HCT116 (cell line): ENCODE data around the gene LYAR. TPM values are rescaled to one million over a fixed set of nuclear protein-coding genes. Genes with fewer than 3 reads are reported as not detected.

Experiments
- ATAC-seq: fragments of 200-7000 bp; cut with Tn5 transposase; 2 replicates; pipeline ENCODE4 v1.9.1; 2020; ENCODE audit warnings: mild to moderate bottlenecking, moderate library complexity
- BruUV-seq: library from RNA; stranded (reverse); fragments of 400-500 nt; replicated peaks from 2 replicates; lab custom pipeline; 2021; lab: Mats Ljungman, UMichigan
- CTCF ChIA-PET: fragments of 300-600 bp; sonication (Branson Sonifier 250); formaldehyde crosslinking; loops from one replicate; lab custom pipeline; 2021; ENCODE audit warnings: antibody characterized with exemption; lab: Charles Lee
- POLR2A ChIA-PET: fragments of 300-600, 350-600 bp; sonication (Branson Sonifier 250); formaldehyde crosslinking; loops from one replicate; lab custom pipeline; 2021; ENCODE audit warnings: antibody characterized with exemption; lab: Charles Lee
- RAD21 ChIA-PET, 2 experiments: fragments of 300-600 bp; sonication (Branson Sonifier 250); formaldehyde crosslinking; loops; one replicate each; lab custom pipeline; 2023; ENCODE audit warnings: low total read pairs in 2 of 2; ENCODE audit not compliant: uncharacterized antibody in 2 of 2, unreplicated experiment in 2 of 2, low non-redundant PET in 1 of 2; lab: Charles Lee
- DNase-seq: peaks from one replicate; pipeline ENCODE4 v3.0.0-alpha.2; 2010; ENCODE audit warnings: low read depth, low spot score
- H2AFZ ChIP-seq: fragments of 200-600 bp; shearing (Covaris generic), sonication (generic); 2 replicates; pipeline ENCODE4 v1.6.1; 2017; ENCODE audit warnings: low read depth, mixed run types, mixed read lengths, antibody characterized with exemption, low read length; ENCODE audit not compliant: poor library complexity, severe bottlenecking
- H3K27ac ChIP-seq: 2 replicates; pipeline ENCODE4 v1.5.1; 2012; ENCODE audit warnings: low read depth, low read length
- H3K27me3 ChIP-seq: fragments of 200-600 bp; sonication (generic); 2 replicates; pipeline ENCODE4 v1.6.1; 2016; ENCODE audit warnings: mixed run types, low read length, mixed read lengths; ENCODE audit not compliant: insufficient read depth
- H3K36me3 ChIP-seq, 2 experiments: fragments of 200-500 bp in 1 of 2; fragments of 200-600 bp in 1 of 2; sonication (Bioruptor generic) in 1 of 2; sonication (generic) in 1 of 2; 2 replicates each; pipeline versions ENCODE4 v1.5.1 to v1.6.1; 2014 to 2016; ENCODE audit warnings: low read length in 2 of 2, inconsistent platforms in 1 of 2, mixed read lengths in 1 of 2, mixed run types in 1 of 2; ENCODE audit not compliant: insufficient read depth in 2 of 2, control insufficient read depth in 1 of 2
- H3K4me1 ChIP-seq, 2 experiments: fragments of 200-600 bp in 1 of 2; sonication (generic) in 1 of 2; 2 replicates each; pipeline versions ENCODE4 v1.5.1 to v1.6.1; 2012 to 2017; ENCODE audit warnings: low read length in 2 of 2, inconsistent platforms in 1 of 2, mild to moderate bottlenecking in 1 of 2, mixed read lengths in 1 of 2, mixed run types in 1 of 2, moderate library complexity in 1 of 2; ENCODE audit not compliant: insufficient read depth in 2 of 2, control insufficient read depth in 1 of 2
- H3K4me2 ChIP-seq: fragments of 200-600 bp; sonication (generic); 2 replicates; pipeline ENCODE4 v1.6.1; 2017; ENCODE audit warnings: mixed run types, low read length, mixed read lengths
- H3K4me3 ChIP-seq, 2 experiments: fragments of 200-600 bp in 1 of 2; sonication (generic) in 1 of 2; replicated peaks in 1 of 2; 2 replicates each; pipeline ENCODE4 v1.5.1; 2011 to 2016; ENCODE audit warnings: low read length in 2 of 2, control low read depth in 1 of 2, low read depth in 1 of 2, mild to moderate bottlenecking in 1 of 2, mixed read lengths in 1 of 2, mixed run types in 1 of 2
- H3K79me2 ChIP-seq: fragments of 200-600 bp; sonication (generic); 2 replicates; pipeline ENCODE4 v1.6.1; 2017; ENCODE audit warnings: mild to moderate bottlenecking, mixed run types, low read length, moderate library complexity, mixed read lengths; ENCODE audit not compliant: insufficient read depth
- H3K9ac ChIP-seq: fragments of 200-600 bp; sonication (generic); 2 replicates; pipeline ENCODE4 v1.6.1; 2016; ENCODE audit warnings: low read length, mixed read lengths
- H3K9me2 ChIP-seq: fragments of 200-600 bp; sonication (generic), shearing (Covaris generic); 2 replicates; pipeline ENCODE4 v1.6.1; 2017; ENCODE audit warnings: mixed run types, mild to moderate bottlenecking, moderate library complexity; ENCODE audit not compliant: insufficient read depth
- H3K9me3 ChIP-seq, 2 experiments: fragments of 200-500 bp in 1 of 2; fragments of 200-600 bp in 1 of 2; sonication (Bioruptor generic) in 1 of 2; sonication (generic) in 1 of 2; 2 replicates each; pipeline ENCODE4 v1.6.1; 2014 to 2017; ENCODE audit warnings: low read length in 2 of 2, mixed read lengths in 2 of 2, inconsistent platforms in 1 of 2, low read depth in 1 of 2, mild to moderate bottlenecking in 1 of 2, mixed run types in 1 of 2, moderate library complexity in 1 of 2; ENCODE audit not compliant: control insufficient read depth in 1 of 2, insufficient read depth in 1 of 2
- H4K20me1 ChIP-seq: fragments of 200-600 bp; sonication (generic), shearing (Covaris generic); 2 replicates; pipeline ENCODE4 v1.6.1; 2017; ENCODE audit warnings: mixed run types, mild to moderate bottlenecking, moderate library complexity; ENCODE audit not compliant: insufficient read depth
- EZH2phosphoT487 ChIP-seq: fragments of 200-600 bp; IDR thresholded peaks from 2 replicates; pipeline ENCODE4 v1.6.1; 2018; ENCODE audit warnings: antibody characterized with exemption, borderline replicate concordance
- REST ChIP-seq: IDR thresholded peaks from 2 replicates; pipeline ENCODE4 v1.6.1; 2012; ENCODE audit warnings: low read depth
- SIN3A ChIP-seq: IDR thresholded peaks from 2 replicates; pipeline ENCODE4 v1.6.1; 2012; ENCODE audit warnings: low read depth
- ZBTB33 ChIP-seq: IDR thresholded peaks from 2 replicates; pipeline ENCODE4 v1.6.1; 2011; ENCODE audit warnings: mild to moderate bottlenecking, low read length, moderate library complexity; ENCODE audit not compliant: insufficient replicate concordance; ENCODE audit errors: extremely low read depth
- ZFX ChIP-seq: fragments of 450-650 bp; IDR thresholded peaks from 2 replicates; pipeline ENCODE4 v1.6.1; 2017
- ZNF274 ChIP-seq: fragments of 200-500 bp; sonication (Bioruptor generic); IDR thresholded peaks from 2 replicates; pipeline ENCODE4 v1.6.1; 2014; ENCODE audit warnings: mild to moderate bottlenecking, low read depth, low read length, inconsistent platforms
- intact Hi-C: fragments of 100-400 bp; cut with micrococcal nuclease; formaldehyde crosslinking; loops from 2 replicates; pipeline ENCODE4 v1.10.0; 2022
- total RNA-seq: library from RNA; stranded (reverse); gene quantifications from one replicate; pipeline ENCODE4 v1.2.1, GENCODE V29; 2021; ENCODE audit not compliant: unreplicated experiment
- TF ChIP-seq, protein P1 (sequence below): IDR thresholded peaks from 2 replicates; pipeline ENCODE4 v1.6.1; 2012

The LYAR gene
- total RNA-seq, 1 experiment from 2014 or later, result 53.0 TPM

- POLR2A ChIA-PET, result no interaction called here
- no peaks in the 10 kb centered on the region for H4K20me1 ChIP-seq
- no peaks in the 10 kb centered on the region for H3K4me1 ChIP-seq
- H3K27me3 ChIP-seq, result no peaks in the 10 kb centered on the region
- H3K9ac ChIP-seq, result no peak overlapping the region
- H3K36me3 ChIP-seq, result peaks cover 0 to 2% of the 10 kb centered on the region in 2 experiments; a peak in 2 of 4 replicates
- H3K4me3 ChIP-seq, result no peak overlapping the region
- ATAC-seq, result no peak
- CTCF ChIA-PET, result no interaction called here
- H3K9me3 ChIP-seq, result no peaks in the 10 kb centered on the region
- BruUV-seq, result no TSS peak
- no peaks in the 10 kb centered on the region for H3K79me2 ChIP-seq
- intact Hi-C loops, result no loop called here
- H3K9me2 ChIP-seq, result no peaks in the 10 kb centered on the region
- no peak overlapping the region for H2AFZ ChIP-seq
- H3K4me2 ChIP-seq, result no peak overlapping the region
- H3K27ac ChIP-seq, result no peak overlapping the region
- RAD21 ChIA-PET, result no interaction called here
- no peak for TF ChIP-seq ZBTB33
- TF ChIP-seq ZNF274, result no peak
- TF ChIP-seq, protein P1, sequence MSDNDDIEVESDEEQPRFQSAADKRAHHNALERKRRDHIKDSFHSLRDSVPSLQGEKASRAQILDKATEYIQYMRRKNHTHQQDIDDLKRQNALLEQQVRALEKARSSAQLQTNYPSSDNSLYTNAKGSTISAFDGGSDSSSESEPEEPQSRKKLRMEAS, result no peak
- no peak for TF ChIP-seq ZFX
- TF ChIP-seq EZH2phosphoT487, result no peak
- no peak for TF ChIP-seq REST
- no peak for TF ChIP-seq SIN3A
- DNase-seq, result no peak
Observed at GRCh38 chr4:4315461-4316149, 25.7 kb upstream of the LYAR start.
